Choroid plexus epithelial cell (primary cell): ENCODE measurements around the gene SUGT1.
A peak's percentile ranks its signal among the peaks of the same experiment; 100 is the strongest.
"Not testable (repeated sequence)": the region's sequence is repeated elsewhere in the genome, so short reads cannot be mapped to it uniquely, and the experiment has no call there.

Experiments used
- DNase-seq: peaks from one replicate; pipeline ENCODE4 v3.0.0-alpha.2; 2010; ENCODE audit warnings: low read depth
- H3K4me3 ChIP-seq: 2 replicates; pipeline ENCODE4 v1.5.1; 2011; ENCODE audit warnings: low read depth, mild to moderate bottlenecking, control low read depth, low read length, moderate library complexity
- CTCF ChIP-seq: conservative IDR thresholded peaks from 2 replicates; pipeline ENCODE4 v1.5.1; 2011; ENCODE audit warnings: low read depth, mild to moderate bottlenecking, control low read depth, inconsistent platforms, low read length, moderate library complexity

Gene SUGT1

GRCh38 chr13:52617070-52618060 lies 35.3 kb upstream of the SUGT1 start:
- peak overlapping the region; percentile 87 for H3K4me3 ChIP-seq
- peak; percentile 91 for DNase-seq
- no peak for TF ChIP-seq CTCF

GRCh38 chr13:52631083-52631690 lies 21.4 kb upstream of the SUGT1 start:
- H3K4me3 ChIP-seq, DNase-seq: not testable (repeated sequence)

GRCh38 chr13:52638666-52639328 lies 13.8 kb upstream of the SUGT1 start:
- no peak for TF ChIP-seq CTCF
- DNase-seq = no peak
- H3K4me3 ChIP-seq = no peak overlapping the region

GRCh38 chr13:52642131-52642530 lies 10.5 kb upstream of the SUGT1 start, which contains the start of gene HNRNPA1L2:
HNRNPA1L2 (plus strand) TSS chr13:52642431; CDS start chr13:52642493, 62 bp downstream.
- no peak for TF ChIP-seq CTCF
- no peak within 1 kb of the TSS for H3K4me3 ChIP-seq
- DNase-seq = no peak

- DNase-seq = peak; percentile 17
- TF ChIP-seq CTCF = no peak
These were observed 8.5 kb upstream of the SUGT1 start for GRCh38 chr13:52644108-52644507.

GRCh38 chr13:52646967-52647366 lies 5.7 kb upstream of the SUGT1 start:
- no peak overlapping the region for H3K4me3 ChIP-seq
- TF ChIP-seq CTCF = no peak
- DNase-seq = no peak

More at GRCh38 chr13:52644108-52644507, 8.5 kb upstream of the SUGT1 start:
- H3K4me3 ChIP-seq = no peak overlapping the region

- TF ChIP-seq CTCF = no peak
- peak overlapping the region; percentile 95 for H3K4me3 ChIP-seq
- no peak for DNase-seq
These were observed 1.9 kb upstream of the SUGT1 start for GRCh38 chr13:52650731-52651130.
